NCI-H1092 (cell line): ENCODE data around the gene CDCA4.
"Not testable (repeated sequence)": the region's sequence is repeated elsewhere in the genome, so short reads cannot be mapped to it uniquely, and the experiment has no call there.

Source experiments
- DNase-seq: peaks from one replicate; lab custom pipeline; 2025; lab: John Stamatoyannopoulos, UW

Gene CDCA4

DNA sequence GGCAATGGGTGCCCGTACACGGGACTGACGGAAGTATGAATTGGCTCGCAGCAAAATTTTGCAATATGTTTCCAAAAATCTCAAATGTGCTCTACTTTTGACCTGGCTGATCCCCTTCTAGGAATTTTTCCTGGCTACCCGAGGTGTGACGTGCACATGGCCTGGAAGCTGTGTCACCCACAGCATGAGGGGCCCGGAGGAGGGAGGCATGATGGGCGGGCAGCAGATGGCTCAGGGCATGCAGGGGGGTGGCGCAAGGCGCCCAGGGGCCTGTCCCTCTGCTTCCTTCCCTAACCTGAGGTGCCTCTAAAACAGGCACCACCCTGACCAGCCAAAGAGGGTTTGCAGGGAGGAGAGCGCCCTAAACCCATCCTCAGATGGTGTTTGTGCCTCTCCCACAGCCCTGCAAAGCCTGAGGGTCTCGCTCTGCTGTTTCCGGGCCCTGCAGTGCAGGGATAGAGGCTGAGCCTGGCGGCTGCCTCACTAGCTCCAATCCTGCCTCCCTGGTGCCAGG is 37.7 kb upstream of the CDCA4 start:
- DNase-seq, result no peak

DNA sequence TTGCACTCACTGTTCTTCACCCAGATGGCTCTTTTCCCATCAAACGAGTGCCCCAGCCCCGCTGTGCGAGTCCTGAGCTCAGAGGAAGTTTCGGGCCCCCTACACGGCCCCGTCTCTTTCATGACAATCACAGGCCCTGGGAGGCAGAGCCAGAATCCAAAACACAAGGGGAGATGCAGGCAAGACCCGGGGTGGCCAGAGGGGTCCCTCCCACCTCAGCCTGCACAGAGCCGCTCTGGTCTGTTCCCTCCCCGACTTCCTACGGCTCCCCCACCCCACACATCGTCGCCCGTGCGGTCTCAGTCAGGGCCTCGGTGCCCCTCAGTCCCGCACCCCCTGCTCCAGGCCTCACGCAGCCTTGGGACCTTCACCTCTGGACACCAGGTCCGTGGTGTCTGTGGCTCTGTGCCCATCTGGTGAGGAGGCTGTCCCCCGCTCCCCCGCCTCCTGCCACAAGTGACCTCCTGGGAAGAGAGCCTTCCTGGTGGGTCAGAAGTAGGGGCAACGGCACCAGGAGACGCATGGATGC is 35.5 kb upstream of the CDCA4 start:
- no peak for DNase-seq

DNA sequence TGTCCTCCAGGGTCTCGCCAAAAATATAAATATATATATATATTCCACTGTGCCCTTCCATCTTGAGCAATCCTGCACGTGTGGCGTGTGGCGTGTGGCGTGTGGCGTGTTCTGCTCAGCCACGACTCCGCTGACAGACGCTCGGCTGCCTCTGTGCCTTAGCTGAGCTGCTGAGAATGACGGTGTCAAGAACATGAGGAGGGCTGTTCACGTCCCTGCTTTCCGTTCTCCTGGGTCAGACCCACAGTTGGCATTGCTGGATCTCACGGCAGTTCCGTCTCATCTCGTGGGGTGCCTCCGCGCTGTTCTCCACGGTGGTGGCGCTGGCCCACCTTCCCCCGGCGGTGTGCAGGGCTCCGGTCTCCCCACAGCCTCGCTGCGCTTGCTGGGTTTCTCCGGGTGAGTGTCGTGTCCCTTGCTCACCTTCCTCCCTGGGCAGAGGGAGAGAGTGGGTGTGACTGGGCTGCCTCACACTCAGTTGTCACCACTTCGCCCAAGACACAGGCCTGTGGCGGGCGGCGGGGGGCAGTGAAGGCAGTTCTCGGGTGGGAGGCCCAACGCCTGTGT is 34.9 kb upstream of the CDCA4 start:
- DNase-seq, result no peak

DNA sequence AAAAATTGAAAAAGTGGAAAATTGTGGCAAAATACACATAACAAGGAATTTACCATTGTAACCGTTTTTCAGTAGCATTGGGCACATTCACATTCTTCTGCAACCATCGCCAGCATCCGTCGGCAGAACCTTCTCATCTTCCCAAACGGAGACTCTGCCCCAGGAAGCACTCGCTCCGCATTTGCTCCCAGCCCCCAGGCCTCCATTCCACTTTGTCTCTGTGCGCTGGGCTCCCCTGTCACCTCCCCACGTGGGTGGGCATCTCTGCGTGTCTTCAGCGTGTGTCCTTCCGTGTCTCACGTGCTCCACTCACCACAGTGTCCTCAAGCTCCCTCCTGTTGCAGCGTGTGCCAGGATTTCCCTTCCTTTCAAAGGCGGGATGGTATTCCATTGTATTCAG is 34.5 kb upstream of the CDCA4 start:
- no peak for DNase-seq

DNA sequence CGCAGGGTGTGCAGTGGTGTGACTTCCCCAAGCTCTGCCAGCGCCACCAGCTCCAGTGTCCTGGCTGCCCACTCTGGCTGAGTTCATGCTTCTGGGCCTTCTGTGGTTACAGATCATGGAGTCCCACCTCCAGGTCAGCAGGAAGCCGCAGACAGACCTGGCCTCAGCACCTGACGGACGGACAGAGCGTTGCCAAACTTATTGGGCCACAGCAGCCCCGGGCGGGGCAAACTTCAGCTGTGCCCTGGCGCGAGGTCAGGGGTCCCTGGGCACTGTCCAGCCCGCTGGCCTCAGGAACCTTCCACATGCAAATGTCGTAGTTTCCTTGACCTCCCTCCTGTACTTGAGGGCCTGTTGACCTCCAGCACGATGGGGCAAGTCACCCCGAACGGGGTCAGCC is 33.1 kb upstream of the CDCA4 start:
- no peak for DNase-seq

DNA sequence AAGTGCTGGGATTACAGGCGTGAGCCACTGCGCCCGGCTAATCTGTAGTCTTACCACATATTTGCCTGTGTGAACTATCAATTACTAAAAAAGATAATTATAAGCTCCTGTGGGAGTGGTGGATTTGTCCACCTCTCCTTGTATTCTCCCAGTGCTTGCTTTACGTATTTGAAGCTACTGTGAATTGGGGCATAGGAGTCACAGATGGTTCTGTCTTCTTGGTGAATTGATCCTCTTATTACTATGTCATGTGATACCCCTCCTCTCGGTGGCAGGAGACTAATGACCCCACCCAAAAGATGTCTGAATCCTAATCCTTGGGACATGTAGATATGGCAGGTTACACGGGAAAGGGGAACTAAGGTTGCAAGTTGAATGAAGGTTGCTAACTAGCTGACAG is 32.5 kb upstream of the CDCA4 start:
- no peak for DNase-seq

DNA sequence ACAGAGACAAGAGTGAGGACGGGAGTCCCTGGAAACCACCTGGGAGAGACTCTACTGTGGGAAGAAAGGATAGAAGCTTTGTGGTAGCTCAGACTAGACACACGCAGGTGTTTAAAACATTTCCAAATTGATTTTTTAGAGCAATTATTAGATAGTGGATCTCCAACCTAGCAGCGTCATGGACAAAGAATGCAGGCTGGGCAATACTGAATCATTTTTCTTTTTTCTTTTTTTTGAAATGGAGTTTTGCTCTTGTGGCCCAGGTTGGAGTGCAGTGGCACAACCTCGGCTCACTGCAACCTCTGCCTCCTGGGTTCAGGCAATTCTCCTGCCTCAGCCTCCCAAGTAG is 31.2 kb upstream of the CDCA4 start:
- DNase-seq, result no peak

DNA sequence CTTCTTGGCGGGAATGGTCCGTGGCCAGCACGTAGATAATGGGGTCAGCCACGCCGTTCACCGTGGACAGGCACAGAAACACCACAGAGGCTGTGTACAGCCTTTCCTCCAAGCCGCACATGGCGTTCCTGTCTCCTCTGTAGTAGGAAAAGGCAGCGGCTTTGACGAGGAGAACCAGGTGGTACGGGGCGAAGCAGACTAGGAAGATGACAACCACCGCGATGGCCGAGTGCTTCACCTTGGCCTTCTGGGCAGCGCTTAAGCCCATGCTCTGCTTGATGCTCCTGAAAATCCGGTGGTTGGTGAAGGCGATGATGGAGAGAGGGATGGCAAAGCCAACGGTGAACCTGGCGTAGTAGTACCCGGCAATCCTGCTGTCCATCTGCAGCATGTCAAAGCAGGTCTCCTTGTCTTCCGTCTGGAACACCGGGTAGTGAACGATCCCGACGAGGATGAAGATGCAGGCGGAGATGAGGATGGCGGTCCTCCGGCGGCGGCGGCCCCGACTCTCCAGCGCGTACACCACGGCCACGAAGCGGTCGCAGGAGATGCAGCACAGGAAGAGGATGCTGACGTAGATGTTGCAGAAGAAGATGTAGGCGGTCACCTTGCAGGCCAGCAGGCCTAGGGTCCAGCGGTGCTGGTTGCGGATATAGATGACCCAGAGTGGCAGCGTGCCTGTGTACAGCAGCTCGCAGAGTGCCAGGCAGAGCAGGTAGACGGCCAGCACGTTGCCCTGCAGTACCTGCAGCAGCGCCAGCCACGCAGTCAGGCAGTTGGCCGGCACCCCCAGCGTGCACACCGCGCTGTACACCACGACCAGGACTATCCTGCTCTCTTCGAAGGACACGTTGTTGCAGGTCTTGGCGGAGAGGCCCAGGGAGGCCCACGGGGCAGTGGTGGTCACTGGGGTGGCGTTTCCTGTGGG is 30.6 kb upstream of the CDCA4 start:
- no peak for DNase-seq

DNA sequence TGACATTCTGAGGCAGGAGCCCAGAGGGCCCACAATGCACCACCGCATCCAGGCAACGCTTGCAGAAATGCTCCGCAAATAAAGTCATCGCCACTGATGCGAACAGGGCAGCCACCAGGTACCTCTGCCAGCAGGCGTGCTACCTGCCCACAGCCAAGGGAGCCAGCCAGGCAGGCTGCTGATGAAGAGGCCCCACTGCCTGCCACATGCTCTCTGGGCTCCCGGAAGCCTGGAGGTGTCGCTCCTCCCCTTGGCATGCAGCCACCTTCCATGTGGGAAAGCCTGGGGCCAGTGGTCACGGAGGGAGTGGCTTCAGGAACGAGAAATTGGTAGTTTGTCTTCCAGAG is 29.6 kb upstream of the CDCA4 start:
- DNase-seq, result peak; percentile 50

DNA sequence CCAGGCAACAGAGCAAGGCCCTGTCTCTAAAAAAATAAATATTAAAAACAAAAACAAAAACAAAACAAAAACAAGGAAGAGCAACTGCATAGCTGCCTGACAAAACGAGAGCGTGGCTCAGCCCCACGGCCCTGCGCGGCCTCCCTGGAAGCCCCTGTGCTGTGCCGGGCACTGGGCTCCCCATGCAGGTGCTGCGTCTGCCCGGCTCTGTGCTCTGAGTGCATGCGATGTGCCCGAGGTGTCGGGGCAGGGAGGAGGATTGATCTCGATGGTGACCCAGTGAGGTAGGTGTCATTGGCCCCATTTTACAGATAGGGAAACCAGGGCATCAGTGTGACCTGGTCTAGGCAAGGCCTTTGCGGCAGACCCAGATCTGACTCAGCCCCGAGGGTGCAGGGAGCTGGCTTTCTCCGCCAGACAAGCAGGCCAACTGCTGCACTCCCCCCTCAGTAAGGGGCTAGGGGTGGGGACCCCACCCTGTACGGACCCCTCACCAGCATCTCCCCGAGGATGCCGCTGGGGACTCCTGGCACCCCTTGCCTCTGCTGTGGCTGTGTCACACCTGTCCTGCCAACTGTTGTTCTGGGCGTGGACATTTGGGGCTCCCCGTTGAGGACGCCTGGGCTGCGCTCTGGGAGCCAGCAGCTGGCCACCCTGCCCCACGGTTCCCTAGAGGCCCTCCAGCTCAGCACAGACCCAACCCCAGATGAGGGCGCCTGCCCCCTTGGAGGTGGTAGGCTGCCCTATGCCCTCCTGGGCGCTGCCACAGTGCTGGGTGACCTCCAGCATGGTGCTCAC is 29.1 kb upstream of the CDCA4 start:
- no peak for DNase-seq

DNA sequence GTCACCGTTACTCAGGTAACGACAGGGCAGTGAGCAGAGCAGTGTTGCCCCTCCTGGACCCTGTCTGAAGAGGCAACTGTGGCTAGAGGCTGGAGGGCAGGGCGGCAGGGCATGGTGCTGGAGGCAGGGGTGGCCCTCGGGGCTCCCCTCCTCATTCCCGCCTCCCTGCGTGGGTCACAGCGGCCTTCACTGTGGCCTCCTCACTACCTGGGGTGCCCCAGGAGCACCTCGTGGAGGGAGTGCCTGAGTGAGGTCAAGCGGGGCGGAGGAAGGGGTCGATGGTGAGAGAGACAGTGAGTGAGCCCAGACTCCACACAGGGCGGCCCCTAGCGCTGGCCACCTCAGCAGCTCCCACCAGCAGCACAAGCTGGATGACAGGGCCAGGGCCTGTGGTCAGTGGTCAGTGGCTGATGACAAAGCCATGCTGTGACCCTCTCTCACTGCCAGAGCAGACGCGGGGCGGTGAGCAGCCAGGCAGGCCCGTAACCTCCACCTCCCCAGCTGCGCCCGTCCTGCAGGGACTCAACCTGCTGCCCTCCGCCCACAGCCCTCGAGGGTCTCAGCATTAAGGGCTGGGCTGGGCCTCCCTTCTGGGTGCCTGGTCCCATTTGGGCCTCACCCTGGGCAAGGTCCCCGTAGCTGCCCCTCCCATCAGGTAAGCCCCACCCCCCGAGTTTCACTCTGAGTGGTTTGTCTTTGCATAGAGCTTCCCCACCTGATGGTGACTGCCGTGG is 26.6 kb upstream of the CDCA4 start:
- DNase-seq, result no peak

DNA sequence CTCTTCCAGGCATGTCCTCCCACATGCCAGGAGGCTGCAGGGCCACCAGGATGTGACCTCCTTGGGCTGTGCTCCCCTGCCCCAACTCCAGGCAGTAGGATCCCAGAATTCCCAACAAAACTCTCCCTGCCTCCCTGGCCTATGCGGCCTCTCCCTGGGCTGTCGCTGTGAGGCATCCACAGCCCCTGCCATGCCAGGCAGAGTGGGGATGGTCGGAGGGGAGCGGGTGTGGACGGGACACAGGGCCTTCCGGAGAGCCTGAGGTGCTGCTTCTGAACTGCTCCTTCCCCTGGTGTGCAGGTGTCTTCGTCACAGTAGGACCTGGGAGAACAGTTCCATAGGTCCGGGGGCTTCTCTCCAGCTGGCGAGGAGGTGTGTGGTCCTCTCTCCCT is 26.0 kb upstream of the CDCA4 start:
- DNase-seq, result no peak

DNA sequence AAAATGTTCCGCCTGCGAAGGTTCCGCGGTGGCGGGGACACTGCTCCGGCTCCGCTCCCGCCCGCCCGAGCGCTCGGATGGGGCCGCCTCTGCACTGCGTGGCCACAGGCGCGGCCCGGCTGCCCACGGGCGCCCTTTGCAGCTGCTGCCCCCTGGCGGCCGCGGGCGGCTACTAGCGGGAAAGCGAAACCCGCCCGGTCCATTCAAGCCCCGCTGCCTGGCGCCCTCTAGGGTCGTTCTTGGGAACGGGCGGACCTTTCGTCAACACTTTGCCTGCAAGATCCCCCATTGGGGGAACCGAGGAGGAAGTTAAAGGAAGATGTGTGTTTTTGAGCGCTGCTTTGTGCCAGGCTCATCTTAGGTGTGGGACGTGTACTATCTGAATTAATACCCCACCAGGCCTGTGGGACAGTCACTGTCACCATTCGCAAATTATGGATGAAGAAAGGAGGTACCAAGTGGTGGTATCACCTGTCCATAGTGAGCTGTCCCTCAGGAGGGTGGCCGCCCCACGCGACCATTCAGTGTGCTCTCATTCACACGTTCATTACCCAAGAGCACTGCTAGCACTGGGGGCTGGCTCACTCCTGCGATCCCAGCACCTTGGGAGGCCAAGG is 24.9 kb upstream of the CDCA4 start:
- peak; percentile 81 for DNase-seq

DNA sequence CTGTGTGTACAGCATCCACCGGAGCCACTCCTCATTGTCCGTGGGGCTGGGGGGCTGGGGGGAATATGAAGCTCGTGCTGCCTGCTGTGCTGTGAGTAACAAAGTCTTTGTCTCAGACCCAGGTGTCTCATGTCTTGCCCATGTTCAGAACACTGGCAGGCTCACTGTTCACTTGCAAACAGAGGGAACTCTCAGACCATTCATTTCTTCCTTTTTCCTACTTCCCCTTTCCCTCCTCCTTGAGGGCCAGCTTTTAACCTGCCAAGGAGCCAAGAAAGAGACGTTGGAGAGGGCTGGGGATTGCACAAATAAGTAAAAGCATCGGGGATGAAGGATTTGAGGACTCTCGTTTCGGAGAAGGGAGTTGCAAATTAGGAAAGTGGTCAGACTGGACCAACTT is 22.8 kb upstream of the CDCA4 start:
- DNase-seq, result no peak

DNA sequence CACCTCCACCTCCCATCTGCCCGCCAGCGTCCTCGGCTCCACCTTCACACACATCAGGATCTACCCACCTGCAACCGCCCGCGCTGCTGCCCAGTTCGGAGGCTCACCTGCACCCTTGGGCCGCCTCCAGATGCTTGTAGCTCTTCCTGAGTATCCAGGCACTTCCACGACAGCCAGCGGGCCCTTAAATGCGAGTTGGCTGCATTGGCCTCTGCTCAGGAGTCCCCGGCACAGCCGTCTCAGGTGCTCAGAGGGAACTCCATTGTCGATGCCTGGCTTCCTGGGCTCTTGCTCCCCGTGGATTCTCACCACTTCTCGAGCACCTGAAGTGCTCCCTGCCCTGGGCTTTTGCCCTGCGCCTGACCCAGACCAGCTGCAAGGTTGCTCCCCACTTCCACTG is 21.9 kb upstream of the CDCA4 start:
- no peak for DNase-seq

DNA sequence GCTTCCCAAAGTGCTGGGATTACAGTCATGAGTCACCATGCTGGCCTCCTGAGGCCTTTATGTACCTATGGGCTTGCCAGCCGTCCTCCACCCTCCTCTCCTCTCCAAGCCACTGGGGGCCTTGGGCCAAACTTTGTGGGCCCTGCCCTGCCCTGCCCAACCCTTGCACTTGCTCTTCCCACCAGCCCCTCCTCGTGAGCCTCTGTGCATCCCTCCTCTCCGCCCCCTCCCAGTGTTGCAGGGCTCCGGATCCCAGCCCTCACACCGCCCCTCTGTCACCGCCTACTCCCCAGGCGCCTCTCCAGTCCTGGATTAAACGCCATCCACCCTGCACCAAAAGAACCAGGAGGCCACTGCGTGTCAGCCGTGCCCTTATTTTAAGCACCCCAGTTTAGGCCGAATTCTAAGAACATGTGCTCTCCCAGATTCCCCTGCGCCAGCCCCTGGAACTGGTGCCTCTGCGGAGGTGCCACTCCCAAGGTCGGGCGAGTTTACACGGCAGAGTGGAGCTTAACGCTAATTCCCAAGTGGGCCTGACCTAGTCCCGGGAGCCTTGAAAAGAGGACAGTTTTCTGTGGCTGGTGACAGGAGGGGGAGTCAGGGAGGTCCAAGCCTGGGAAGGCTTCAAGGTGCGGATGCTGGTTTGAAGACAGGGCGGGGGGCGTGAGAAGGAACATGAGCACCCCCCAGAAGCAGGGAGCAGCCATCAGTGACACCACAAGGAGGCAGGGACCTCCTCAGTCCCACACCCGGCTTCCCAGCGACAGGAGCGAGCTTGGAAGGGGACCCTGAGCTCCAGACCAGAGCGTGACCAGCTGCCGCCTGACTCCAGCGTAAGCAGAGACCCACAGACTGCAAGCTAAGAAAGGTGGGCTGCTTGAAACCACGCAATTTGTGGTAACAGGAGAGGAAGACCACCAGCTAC is 21.2 kb upstream of the CDCA4 start:
- no peak for DNase-seq

DNA sequence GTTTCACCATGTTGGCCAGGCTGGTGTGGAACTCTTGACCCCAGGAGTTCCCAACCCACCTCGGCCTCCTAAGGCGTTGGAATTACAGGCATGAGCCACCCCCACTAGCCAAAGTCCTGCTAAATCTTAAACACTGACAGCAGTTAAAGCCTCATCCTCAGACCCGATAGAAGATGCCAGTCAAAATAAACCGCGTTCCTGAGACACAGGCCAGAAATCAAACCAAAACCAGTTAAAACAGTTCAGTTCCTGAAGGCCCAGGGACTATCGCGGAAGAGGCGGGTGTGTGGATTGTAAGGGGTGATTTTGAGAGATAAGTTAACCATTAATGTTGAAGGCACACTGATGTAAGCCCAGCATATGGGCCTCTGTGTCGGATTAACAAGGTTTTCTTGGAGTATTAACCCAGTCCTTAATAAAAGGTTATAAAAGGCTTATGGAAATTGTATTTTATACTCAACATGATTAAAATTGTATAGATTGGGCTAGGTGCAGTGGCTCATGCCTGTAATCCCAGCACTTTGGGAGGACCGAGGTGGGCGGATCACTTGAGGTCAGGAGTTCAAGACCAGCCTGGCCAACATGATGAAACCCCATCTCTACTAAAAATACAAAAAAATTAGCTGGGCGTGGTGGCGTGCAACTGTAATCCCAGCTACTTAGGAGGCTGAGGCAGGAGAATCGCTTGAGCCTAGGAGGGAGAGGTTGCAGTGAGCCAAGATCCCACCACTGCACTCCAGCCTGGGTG is 18.7 kb upstream of the CDCA4 start:
- DNase-seq, result no peak

DNA sequence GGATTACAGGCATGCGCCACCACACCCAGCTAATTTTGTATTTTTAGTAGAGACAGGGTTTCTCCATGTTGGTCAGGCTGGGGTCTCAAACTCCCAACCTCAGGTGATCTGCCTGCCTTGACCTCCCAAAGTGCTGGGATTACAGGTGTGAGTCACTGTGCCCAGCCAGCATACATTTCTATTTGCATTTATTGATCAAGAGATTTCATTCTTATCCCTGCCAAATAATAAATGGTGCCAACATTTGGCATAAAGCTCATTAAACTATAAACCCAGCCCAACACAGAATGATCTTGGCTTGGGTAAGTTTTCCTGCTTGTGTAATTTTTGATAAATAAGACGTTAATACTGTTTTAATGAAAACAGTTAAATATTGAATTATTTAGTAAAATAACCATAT is 14.7 kb upstream of the CDCA4 start:
- DNase-seq, result not testable (repeated sequence)

DNA sequence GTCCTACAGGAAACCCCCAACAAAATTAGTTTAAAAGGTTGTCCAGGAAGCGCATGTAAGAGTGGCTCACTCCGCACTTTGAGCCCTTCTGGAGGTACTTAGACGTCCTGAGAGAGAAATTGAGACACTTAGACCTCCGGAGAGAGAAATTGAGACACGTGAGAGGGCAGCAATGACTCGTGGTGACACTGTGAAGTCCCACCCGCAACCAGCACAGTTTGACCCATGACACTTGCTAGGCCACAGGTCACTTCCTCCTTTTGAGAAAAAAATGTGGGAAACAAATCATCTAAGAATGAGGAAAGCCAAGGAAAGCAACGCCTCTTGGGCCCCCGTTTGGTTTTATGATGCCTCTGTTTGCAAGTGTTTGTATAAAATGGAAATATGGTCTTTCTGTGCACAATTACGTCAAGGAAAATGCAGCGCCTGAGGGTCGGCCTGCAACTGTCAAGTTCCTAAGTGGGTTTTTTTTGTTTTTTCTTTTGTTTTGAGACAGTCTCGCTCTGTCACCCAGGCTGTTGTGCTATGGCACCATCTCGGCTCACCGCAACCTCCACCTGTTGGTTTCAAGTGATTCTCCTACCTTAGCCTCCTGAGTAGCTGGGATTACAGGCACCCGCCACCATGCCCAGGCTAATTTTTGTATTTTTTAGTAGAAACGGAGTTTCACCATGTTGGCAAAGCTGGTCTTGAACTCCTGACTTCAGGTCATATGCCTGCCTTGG is 13.6 kb upstream of the CDCA4 start:
- no peak for DNase-seq
